ENCODE measurements around the gene AP2B1.

Gene AP2B1

DNA sequence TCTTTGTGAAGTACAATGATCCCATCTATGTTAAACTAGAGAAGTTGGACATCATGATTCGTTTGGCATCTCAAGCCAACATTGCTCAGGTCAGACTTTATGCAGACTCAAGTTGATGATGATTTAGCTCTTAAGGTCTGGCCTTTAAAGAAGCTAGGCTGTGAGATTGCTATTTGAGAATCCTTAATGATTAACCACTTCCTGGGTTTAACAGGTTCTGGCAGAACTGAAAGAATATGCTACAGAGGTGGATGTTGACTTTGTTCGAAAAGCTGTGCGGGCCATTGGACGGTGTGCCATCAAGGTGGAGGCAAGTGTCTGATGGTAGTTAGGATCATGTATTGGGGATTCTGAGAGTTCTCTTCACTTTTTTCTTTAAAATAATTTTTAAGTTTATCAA lies 40.3 kb downstream of the AP2B1 start:
- no peak for DNase-seq (ENCODE audit: low read depth in 2 of 2, low spot score in 1 of 2)

DNA sequence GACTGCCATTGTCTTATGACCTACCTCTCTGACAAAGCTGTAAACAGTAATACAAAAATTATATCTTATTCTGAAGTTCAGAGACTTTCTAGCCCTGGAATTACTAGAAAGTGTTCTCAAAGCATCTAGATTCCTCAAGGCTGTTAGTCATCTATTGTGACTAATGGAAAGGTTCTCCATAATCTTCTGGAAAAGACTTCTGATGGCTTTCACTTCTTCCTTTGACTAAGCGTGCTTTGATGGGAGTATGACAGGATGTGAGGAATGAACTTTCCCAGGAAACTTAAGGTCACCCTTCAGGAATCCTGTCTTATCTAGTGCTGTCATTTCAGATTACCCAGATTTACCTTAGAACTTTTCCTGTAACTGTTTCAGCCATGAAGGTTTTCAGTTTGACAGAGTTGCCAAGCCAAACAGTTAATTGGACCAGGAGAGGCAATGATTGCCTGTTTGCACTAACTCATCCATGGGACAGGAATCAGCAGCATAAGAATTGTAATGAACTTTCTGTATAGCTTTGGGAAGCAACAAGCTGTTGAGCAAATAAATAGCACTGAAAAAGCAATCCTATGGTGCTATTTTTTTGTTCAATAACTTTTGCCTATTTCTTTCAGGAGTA lies 43.5 kb downstream of the AP2B1 start:
- no peak for DNase-seq (ENCODE audit: low read depth in 2 of 2, low spot score in 1 of 2)

DNA sequence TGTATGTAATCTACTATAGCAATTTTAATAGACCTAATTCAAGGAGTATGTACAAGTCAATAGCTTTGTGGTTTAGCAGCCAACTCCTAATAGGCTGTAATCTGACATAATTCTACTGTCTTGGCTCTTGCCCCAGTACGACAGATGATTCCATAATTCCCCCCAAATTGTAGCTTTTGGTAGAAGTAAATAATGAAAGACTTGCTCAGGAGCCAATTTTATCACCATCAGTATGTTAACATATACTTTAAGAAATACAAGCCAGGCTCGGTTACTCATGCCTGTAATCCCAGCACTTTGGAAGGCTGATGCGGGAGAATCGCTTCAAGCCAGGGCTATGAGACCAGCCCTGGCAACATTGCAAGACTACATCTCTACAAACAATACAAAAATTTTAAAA lies 53.9 kb downstream of the AP2B1 start:
- no peak for DNase-seq (ENCODE audit: low read depth in 2 of 2, low spot score in 1 of 2)

DNA sequence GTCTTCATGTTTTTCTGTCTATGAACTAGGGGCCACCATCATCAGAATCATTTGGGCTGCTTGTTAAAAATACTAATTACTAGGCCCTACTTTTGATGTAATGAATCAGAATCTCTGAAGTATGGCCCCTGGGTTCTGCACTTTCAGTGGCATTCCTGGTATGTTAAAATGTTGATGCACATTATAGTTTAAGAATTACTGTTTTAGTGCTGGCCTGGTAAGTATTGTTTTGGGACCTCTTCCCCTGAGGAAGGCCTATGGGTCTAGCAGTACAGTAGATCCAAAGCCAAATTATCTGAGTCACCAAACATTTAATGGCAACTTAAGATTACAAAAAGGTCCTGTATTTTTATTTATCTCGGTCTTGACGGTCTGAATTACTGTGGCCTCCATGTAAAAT lies 58.8 kb downstream of the AP2B1 start:
- DNase-seq (ENCODE audit: low read depth in 2 of 2, low spot score in 1 of 2), result no peak

DNA sequence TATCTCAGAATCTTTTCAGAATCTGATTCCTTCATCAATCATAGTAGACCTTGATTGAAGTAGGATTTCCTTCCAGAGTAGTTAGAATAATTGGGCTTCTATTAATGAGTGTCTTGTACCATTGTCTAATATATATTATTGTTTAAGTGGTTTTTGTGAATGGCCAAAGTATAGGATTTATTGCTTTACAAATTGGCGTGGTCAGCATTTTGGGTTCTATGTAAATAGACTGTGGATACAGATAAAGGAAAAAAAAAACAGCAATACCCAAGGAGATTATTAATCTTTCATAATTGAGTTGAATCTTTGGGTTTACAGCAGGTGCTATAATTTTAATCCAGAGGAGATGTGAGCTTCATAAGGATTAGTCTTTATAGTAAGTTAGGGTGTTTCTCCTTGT lies 64.3 kb downstream of the AP2B1 start:
- DNase-seq (ENCODE audit: low read depth in 2 of 2, low spot score in 1 of 2), result no peak

GRCh38 chr17:35653619-35654361 lies 66.7 kb downstream of the AP2B1 start:
- no peak for DNase-seq (ENCODE audit: low read depth in 2 of 2, low spot score in 1 of 2)

- DNase-seq (ENCODE audit: low read depth in 2 of 2, low spot score in 1 of 2), result no peak
Observed at GRCh38 chr17:35655303-35655702, 68.2 kb downstream of the AP2B1 start.

GRCh38 chr17:35660902-35661301 lies 73.8 kb downstream of the AP2B1 start:
- DNase-seq (ENCODE audit: low read depth in 2 of 2, low spot score in 1 of 2), result no peak

DNA sequence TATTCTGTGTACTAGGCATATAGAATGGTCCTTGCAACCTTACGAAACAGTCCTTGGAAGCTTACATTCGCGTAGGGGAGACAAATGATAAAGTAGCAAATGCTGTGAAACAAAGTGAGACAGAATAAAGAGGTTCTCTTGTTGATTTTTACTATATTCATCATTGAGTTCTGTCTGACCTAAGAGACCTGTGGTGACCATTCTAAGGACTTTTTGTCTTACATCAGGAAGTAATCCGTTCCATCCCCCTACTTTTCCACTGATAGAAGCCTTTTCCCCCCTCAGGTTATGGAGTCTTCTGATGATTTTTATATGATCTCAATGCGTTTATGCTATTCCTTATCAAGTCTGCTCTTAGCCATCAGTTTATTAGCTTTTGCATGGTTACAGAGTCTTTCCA lies 77.6 kb downstream of the AP2B1 start:
- no peak for DNase-seq (ENCODE audit: low read depth in 2 of 2, low spot score in 1 of 2)

DNA sequence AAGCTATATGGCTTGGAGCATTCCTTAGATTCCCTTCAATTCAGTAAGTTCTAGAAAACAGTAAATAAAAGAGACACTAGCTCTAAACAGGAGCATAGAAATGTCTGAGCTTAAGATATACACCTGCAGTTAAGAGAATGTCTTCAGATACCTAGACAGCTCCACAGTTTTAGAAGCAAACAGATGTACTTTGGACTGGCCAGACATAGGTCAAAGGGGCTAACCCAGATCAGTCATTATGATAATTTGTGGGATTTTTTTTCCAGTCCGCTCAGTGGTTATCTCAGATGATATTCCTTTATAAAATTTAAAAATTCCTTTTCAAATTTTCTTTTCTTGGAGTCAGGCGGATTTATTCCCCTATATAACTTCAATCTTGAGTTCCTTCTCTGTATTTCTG lies 78.5 kb downstream of the AP2B1 start:
- no peak for DNase-seq (ENCODE audit: low read depth in 2 of 2, low spot score in 1 of 2)

DNA sequence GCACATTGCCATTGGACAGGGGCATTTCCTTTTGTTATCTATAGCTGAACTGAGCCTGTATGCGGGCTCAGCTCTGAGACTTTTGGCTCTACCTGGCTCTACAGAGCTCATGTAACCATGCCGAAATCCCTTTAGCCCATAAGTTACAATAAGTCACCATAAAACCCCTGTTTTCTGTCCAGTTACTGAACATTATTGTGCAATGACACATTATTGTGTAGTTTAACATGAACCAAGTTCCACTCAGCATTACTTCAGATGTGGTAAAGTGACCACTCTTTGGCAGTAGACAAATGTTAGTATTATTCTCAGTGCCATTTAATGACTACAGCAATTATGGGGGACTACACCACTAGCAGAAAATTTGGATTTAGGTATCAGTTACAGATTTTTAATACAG lies 78.9 kb downstream of the AP2B1 start:
- DNase-seq (ENCODE audit: low read depth in 2 of 2, low spot score in 1 of 2), result no peak

GRCh38 chr17:35666967-35667532 lies 79.9 kb downstream of the AP2B1 start:
- no peak for DNase-seq (ENCODE audit: low read depth in 2 of 2, low spot score in 1 of 2)

DNA sequence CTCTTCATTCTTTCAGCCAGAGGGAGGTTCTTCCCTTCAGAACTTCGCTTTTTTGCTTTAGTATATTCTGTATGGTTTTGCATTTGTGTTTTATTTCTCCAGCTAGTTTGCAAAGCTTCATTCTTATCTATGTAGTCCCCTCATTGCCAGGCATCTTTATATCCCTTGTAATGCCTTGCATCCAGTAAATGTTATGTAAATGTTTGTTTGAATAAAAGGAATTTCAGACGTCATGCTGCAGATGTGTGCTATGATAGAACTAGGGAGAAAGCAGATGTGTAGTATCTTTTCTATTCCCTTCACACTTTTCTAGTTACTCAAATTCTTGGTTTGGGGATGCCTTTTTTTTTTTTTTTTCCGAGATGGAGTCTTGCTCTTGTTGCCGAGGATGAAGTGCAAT lies 81.7 kb downstream of the AP2B1 start:
- no peak for DNase-seq (ENCODE audit: low read depth in 2 of 2, low spot score in 1 of 2)

- no peak for DNase-seq (ENCODE audit: low read depth in 2 of 2, low spot score in 1 of 2)
Observed at GRCh38 chr17:35674552-35674951, 87.4 kb downstream of the AP2B1 start.

GRCh38 chr17:35676441-35676840 lies 89.3 kb downstream of the AP2B1 start:
- no peak for DNase-seq (ENCODE audit: low read depth in 2 of 2, low spot score in 1 of 2)

DNA sequence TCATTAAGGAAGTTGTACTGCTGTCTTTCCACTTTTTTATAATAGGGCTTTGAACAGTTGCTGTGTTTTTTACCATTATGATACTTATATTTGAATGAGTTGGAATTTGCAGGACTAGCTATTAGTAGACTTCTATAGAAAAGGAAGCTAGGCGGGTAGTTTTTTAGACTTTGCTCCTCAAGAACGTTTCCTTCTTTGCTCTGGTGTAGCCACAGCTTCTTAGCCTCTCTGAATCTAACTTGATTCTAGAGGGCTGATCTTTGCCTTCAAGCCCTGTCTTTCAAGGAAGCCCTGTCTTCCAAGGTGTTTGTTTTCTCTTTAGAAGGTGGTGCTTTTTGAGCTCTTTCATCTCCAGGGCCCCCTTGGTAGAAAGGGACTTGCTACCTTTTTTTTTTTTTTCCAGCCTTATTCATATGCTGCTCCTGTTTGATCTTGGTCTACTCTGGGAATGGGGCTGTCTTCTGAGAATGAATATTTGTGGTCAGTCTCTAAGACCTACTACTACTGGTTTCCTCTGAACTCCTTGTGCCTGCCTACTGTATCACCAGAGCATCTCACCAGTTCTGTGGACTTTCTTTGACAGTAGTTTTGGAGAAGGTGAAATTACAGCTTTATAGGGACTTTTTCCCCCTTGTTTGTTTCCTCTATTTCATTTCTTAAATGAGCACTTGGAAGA lies 92.0 kb downstream of the AP2B1 start:
- DNase-seq (ENCODE audit: low read depth in 2 of 2, low spot score in 1 of 2), result no peak

GRCh38 chr17:35683591-35683990 lies 96.5 kb downstream of the AP2B1 start:
- no peak for DNase-seq (ENCODE audit: low read depth in 2 of 2, low spot score in 1 of 2)

- no peak for DNase-seq (ENCODE audit: low read depth in 2 of 2, low spot score in 1 of 2)
Observed at GRCh38 chr17:35684055-35684802, 97.1 kb downstream of the AP2B1 start.

DNA sequence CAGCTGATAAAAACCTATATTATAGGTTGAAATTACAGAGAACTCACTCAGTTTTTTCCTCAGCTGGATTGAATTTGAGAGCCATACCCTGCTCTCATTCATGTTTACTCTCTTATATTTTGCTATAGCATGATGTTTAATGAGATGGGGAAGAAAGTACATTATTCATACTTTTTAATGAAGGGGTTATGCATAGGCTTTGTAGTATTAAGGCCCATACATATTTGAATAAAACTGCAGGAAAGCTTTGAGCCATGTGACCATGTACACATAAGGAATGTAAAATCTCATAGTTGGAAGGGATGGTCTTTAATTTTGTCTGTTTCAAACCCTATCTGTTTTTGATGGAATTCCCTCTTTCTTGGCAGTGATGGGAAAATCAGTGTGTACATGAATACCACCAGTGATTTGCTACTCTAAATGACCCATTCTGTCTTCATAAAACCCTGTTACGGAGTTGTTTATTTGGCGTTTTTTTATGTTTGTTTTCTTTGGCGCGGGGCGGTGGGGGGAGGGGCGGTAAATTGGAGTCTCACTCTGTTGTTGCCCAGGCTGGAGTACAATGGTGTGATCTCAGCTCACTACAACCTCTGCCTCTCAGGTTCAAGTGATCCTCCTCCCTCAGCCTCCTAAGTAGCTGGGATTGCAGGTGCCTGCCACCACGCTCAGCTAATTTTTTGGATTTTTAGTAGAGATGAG lies 105.5 kb downstream of the AP2B1 start:
- DNase-seq (ENCODE audit: low read depth in 2 of 2, low spot score in 1 of 2), result no peak

DNA sequence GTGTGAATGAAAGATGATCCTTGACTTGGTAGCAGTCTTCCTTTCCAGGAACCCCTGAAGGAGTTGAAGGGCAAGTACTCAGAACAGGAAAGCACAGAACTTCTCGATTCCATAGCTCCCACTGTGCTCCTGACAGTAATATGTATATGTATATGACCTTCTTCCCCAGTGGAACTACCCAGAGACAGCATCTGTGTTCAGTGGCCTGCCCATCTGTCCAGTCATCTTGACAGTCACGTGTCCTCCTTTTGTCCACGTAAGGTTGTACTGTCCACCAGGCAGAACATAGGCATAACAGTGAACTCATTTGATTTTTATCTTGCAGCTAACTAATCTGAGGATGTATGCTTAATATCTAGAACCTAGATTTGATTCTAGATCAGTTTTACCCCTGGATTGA lies 106.5 kb downstream of the AP2B1 start:
- no peak for DNase-seq (ENCODE audit: low read depth in 2 of 2, low spot score in 1 of 2)

- DNase-seq (ENCODE audit: low read depth in 2 of 2, low spot score in 1 of 2), result no peak
Observed at GRCh38 chr17:35694906-35695305, 107.8 kb downstream of the AP2B1 start.

Data from stimulated activated CD8-positive, alpha-beta memory T cell treated with anti-CD3 and anti-CD28 coated beads, Interleukin-4, amount 100 ng/mL, for 1 hour (primary cell).